Measurements from ENCODE around the gene QSOX2.

DNA sequence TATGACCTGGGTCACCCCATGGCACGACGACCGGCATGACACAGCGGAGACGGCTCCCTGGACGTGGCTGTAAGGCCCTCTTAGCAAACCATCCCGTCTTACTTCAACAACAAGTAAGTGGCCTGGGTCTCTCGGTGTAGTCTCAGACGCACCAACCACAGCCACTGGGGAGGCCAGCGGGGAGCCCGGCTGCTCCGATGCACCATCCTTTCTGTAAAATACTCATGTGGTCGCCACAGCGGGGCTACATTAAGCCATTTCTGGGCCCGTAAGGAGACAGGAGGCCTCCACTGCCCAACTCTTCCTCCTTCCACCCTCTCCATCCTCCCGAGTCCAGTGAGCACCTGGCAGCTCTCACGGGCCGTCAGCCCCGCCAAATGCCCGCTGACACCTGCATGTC is 4.7 kb downstream of the QSOX2 start:
- TF ChIP-seq, protein P1, sequence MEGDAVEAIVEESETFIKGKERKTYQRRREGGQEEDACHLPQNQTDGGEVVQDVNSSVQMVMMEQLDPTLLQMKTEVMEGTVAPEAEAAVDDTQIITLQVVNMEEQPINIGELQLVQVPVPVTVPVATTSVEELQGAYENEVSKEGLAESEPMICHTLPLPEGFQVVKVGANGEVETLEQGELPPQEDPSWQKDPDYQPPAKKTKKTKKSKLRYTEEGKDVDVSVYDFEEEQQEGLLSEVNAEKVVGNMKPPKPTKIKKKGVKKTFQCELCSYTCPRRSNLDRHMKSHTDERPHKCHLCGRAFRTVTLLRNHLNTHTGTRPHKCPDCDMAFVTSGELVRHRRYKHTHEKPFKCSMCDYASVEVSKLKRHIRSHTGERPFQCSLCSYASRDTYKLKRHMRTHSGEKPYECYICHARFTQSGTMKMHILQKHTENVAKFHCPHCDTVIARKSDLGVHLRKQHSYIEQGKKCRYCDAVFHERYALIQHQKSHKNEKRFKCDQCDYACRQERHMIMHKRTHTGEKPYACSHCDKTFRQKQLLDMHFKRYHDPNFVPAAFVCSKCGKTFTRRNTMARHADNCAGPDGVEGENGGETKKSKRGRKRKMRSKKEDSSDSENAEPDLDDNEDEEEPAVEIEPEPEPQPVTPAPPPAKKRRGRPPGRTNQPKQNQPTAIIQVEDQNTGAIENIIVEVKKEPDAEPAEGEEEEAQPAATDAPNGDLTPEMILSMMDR (conservative IDR thresholded peaks at IDR 0.05): no peak
- no peak for TF ChIP-seq EZH2 (IDR thresholded peaks at IDR 0.05; ENCODE audit: low read depth)
